Left forelimb (tissue), 1 donor: ENCODE results near the gene PNLDC1.
"Not testable (repeated sequence)": the region's sequence is repeated elsewhere in the genome, so short reads cannot be mapped to it uniquely, and the experiment has no call there.

Experiments
- DNase-seq: peaks from one replicate; pipeline ENCODE4 v3.0.0-alpha.2; 2018; ENCODE audit warnings: low spot score

Gene PNLDC1

DNA sequence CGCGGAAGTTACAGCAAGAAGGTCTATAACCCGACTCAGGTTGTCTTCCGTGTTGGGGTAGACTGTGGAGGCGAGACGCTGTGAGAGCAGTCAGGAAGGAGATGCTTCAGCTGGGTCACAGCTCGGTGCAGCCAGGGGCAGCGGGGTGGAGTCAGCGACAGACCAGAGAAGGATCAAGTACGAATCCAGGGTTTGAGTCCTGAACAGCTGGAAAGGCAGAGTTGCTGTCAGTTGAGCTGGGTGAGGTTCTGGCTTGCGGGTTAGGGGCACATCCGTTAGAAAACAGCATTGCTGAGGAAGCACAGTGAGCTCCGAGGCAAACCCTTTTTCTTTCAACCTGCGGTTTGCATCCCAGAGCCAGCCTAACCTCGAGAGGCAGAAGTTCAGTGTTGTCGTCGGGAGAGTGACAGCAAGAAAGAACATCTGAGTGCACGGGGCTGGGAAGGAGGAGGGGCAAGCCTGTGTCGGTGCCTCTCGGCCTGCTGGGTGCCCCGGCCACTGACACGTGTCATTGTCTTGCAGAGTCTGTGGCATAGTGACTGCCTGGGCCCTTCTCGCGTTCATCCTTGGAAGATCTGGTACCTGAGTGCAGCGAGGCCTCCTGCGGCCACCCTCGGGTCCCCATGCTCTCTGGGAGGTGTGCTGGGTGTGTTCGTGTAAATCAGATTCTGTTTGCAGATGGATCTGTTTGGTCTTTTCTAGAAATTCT is 20.0 kb downstream of the PNLDC1 start:
- no peak for DNase-seq

GRCh38 chr6:159821122-159821521 is 21.0 kb downstream of the PNLDC1 start:
- no peak for DNase-seq

DNA sequence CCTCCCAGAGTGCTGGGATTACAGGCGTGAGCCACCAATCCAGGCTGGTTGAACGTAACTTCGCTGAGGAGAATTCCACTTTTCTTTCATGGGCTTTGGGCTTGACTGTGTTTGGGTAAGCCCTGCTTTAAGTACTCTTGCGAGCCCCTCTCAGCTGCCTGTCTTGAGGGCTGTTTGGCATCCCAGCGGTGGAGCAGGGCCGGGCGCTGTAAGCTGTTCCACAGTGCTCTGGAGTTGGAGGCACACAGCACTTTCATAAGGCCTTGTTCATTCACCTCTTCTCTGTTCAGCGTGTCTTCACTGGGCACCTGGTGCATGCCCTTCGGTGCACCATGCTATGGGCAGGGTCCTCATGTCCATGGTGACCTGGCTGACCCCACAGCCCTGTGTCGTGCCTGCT is 21.6 kb downstream of the PNLDC1 start:
- DNase-seq, result no peak

GRCh38 chr6:159823953-159824352 is 23.9 kb downstream of the PNLDC1 start:
- DNase-seq, result no peak

GRCh38 chr6:159824690-159825089 is 24.6 kb downstream of the PNLDC1 start:
- DNase-seq, result not testable (repeated sequence)

DNA sequence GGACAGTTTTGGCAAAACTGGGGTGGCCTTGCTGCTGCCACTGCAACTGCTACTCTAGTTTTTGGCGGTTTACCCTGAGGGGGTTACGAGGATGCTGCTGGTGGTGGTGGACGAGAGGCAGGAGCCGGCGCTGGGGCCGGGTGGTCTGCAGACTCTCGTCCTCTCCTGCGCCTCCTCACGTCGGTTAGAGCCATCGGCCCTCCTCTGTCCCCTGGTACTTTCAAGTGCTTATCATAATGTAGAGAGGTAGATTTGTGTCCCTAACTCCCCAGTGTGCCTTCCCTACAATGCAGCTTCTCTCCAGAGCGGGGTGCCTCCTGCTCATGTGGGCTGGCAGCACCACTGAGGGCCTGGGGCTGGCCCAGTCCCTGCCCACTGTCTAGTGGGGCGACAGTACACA is 25.9 kb downstream of the PNLDC1 start:
- no peak for DNase-seq

- DNase-seq, result no peak
Observed at GRCh38 chr6:159826968-159827647, 27.0 kb downstream of the PNLDC1 start.

GRCh38 chr6:159828074-159828473 is 28.0 kb downstream of the PNLDC1 start:
- no peak for DNase-seq

DNA sequence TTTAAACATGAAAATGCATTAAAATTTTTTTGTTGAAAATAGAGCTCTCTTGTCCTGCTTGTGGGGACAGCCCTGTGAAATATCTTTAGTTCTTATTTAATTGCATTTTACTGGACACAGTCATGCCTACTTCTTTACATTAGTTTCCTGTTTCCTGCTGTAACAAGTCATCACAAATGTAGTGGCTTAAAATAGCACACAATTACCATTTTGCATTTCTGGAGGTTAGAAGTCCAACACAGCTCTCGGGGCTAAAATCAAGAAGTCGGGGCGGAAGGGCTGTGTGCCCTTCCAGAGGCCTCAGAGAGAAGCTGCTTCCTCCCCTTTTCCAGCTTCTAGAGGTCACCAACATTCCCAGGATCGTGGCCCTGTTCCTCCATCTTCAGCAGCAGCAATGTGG is 29.4 kb downstream of the PNLDC1 start:
- DNase-seq, result no peak

DNA sequence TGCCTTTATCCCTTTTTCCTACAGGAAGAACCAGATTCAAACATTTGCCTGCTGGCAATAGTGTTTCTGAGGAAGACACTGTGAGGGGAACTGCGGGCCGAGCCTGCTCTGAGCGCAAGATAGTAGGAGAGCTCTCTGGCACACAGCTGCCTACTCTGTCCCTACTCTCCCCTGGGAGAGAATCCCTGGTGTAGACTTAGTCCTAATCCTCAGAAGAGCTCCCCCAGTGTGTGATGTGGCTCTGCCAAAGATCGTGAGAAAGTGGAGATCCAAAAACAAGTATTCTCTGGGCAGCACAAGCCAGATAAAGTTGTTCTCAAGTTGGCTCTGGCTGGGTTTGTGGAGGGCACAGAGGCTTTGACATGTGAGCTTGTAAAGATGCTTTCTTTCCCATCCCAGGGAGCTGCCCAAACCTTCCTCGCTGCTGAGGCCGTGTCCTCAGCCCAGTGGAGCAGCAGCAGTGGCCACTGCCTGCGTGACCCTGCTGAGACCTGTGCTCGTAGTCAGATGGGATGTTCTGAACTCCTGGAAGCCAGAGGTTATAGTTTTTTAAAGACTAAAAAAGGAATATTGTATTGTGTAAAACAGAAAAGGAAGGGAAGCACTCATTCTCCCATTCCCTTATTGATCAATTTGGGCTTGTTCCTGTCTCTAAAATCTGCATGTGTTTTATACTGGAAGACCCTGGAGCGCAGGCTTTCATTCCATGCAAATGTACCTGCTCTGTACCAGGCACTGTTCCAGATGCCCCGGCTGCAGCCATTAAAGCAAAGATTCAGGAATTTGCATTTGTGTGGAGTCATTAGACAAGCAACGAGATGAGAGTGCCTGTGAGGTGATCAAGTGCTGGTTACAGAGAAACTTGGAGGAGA is 30.7 kb downstream of the PNLDC1 start:
- no peak for DNase-seq

DNA sequence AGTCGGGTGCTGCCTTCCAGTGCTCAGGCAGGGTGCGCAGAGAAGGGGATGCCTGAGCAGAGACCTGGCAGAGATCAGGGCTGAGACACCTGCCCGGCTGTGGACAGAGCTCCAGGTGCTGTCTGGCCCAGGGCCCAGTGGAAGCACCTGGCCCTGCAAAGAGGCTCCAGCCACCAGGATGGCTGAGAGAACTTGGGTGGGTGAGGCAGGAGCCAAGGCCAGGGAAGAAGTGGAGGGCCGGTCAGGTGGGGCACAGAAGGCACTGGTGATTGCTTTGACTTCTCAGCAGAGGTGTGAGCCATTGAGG is 31.2 kb downstream of the PNLDC1 start:
- no peak for DNase-seq

GRCh38 chr6:159832946-159833345 is 32.9 kb downstream of the PNLDC1 start:
- no peak for DNase-seq

DNA sequence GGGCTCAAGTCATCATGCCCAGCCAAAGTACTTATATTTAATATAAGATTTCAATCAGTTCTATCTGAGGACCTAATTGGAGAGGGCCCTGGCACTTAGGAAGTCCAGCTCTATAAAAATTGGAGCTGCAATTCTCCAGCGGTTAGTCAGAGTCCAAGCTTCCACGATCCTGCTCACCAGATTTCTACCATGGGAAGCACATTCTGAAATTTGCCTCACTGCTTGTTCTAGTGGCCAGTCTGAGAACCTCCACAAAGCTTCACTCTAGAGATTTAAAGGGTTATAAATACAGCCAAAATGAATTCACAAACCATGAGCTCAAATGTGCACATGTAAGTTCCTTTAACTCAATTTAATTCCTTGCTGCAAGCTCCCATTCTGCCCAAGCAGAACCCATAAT is 33.5 kb downstream of the PNLDC1 start:
- no peak for DNase-seq

- DNase-seq, result no peak
Observed at GRCh38 chr6:159833997-159834603, 34.0 kb downstream of the PNLDC1 start.

GRCh38 chr6:159836718-159837490 is 36.8 kb downstream of the PNLDC1 start:
- DNase-seq, result no peak

DNA sequence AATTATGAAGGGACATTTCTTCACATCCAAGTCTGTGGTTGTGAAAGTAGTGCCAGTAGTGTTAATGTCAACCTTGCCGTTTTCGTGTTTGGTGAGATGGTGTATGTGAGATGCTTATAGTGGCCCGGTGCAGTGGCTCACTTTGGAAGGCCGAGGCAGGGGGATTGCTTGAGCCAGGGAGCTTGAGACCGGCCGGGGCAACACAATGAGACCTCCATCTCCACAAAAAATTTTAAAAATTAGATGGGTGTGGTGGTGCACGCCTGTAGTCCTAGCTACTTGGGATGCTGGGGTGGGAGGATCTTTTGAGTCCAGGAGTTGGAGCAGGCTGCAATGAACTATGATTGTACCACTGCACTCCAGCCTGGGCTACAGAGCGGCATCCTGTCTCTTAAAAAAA is 37.4 kb downstream of the PNLDC1 start:
- DNase-seq, result no peak

DNA sequence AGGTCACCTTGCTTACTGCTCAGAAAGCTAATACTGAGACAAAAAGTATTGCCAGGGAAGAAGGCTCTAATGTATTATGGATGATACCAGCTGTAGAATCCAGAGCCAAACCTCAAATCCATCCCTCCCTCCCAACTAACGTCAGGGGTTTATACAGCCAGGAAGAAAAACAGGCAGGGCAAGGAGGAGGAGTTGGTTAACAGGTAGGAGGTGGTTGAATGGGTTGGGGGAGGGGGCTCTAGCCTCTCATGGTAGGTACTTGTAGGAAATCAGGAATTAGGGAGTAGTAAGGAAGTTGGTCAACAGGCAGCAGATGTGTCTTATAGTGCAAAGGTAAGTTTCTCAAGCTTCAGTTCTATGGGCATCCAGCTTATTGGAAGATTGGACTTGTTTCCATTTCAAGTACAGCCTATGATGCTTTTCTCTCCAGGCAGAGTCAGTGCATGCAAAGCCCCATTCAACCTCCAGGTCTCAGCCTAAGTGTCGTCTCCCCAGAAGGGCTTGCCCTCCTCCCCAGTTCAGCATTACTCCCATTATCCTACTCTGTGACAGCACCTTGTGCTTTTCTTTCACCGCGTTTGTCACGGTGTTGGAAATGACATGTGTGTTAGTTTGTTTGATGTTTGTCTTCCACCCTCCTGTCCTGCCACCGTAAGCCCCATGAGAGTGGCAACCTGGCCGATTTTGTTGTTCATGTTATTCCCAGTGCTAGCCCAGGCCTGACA is 38.1 kb downstream of the PNLDC1 start:
- no peak for DNase-seq

GRCh38 chr6:159842035-159842434 is 42.0 kb downstream of the PNLDC1 start:
- no peak for DNase-seq

GRCh38 chr6:159844737-159845645 is 44.9 kb downstream of the PNLDC1 start:
- DNase-seq, result no peak

DNA sequence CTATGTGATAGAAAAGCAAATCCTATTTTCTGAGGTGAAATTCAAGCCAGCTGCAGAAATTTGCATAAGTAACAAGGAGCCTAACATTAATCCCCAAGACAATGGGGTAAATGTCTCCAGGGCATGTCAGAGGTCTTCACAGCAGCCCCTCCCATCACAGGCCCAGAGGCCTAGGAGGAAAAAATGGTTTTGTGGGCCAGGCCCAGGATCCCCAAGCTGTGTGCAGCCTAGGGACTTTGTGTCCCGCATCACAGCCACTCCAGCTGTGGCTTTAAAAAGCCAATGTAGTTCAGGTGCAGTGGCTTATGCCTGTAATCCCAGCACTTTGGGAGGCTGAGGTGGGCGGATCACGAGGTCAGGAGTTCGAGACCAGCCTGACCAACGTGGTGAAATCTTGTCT is 48.5 kb downstream of the PNLDC1 start:
- not testable (repeated sequence) for DNase-seq
